ENCODE data around the gene NDUFB6. TPM values are rescaled to one million over a fixed set of nuclear protein-coding genes. Genes with fewer than 3 reads are reported as not detected.

NDUFB6 gene
- total RNA-seq (2012; rRNA removed) (24.2 and 77.2 TPM in 2 replicates), polyA plus RNA-seq (2012; rRNA removed) (51.0 and 55.9 TPM in 2 replicates), Bru-seq, nascent RNA (percentile 75 among the genes with signal in this experiment), BruChase-seq, experiment 1, labeled RNA remaining after a 6-hour chase (percentile 73 among the genes with signal in this experiment), BruChase-seq, experiment 2, labeled RNA remaining after a 2-hour chase (percentile 67 among the genes with signal in this experiment)
- polyA plus RNA-seq (2012; cell fraction: cytosol; rRNA removed) = 36.1 and 36.7 TPM in 2 replicates
- 9.4 and 26.0 TPM in 2 replicates for polyA plus RNA-seq (2012; cell fraction: nucleus; rRNA removed; ENCODE audit: low replicate concordance)
- long read RNA-seq, transcript NDUFB6-203 (4 exons, 1,366 nt) = major isoform, 57 of 70 reads
- long read RNA-seq, partial matches to known transcripts = 3 of 70 reads
- long read RNA-seq, other reads (novel, unspliced or antisense) = 6 of 70 reads

GRCh38 chr9:32572900-32573523 lies at the start of gene NDUFB6:
Gene NDUFB6 (minus strand): TSS chr9:32573159. CDS start chr9:32573060, 99 bp downstream.
- peak; percentile 95 for ATAC-seq (ENCODE audit: low read depth)
- Histone ChIP-seq H3K4me2 (ENCODE audit: low read depth, low read length) (peak within 1 kb of the TSS; percentile 91), H2AK5ac (ENCODE audit: low read depth, low read length) (no peak within 1 kb of the TSS), H2BK15ac (ENCODE audit: low read depth, low read length) (peak within 1 kb of the TSS; percentile 53; the same call in 1 of the 3 replicates), H3K4me3 (ENCODE audit: insufficient read depth, low read depth, low read length) (peak within 1 kb of the TSS; percentile 79), H4K8ac (ENCODE audit: low read depth in 2 of 2, low read length in 2 of 2) (peak within 1 kb of the TSS; percentile 82 to 96), H2BK120ac (ENCODE audit: low read depth, low read length) (peak within 1 kb of the TSS; percentile 36; the same call in 1 of the 2 replicates), H3K4ac (ENCODE audit: low read depth, low read length) (peak within 1 kb of the TSS; percentile 84), H4K5ac (ENCODE audit: low read depth, low read length) (peak within 1 kb of the TSS; percentile 82), H3K79me1 (ENCODE audit: low read depth in 1 of 2, low read length in 2 of 2) (peaks cover 5 to 16% of the 10 kb centered on the region in 2 experiments; a peak in 2 of 4 replicates), H2AFZ (replicated peaks; ENCODE audit: low read length, poor library complexity) (peak within 1 kb of the TSS; percentile 94), H3K9me1 (ENCODE audit: insufficient read depth, low read length) (no peaks in the 10 kb centered on the region), H2BK5ac (ENCODE audit: low read depth, low read length, poor library complexity, severe bottlenecking) (peak within 1 kb of the TSS; percentile 82), H3K27ac (ENCODE audit: insufficient read depth, low read length) (peak within 1 kb of the TSS; percentile 78), H4K91ac (ENCODE audit: insufficient read depth, low read depth, low read length) (peak within 1 kb of the TSS; percentile 91), H3K9me3 (ENCODE audit: control insufficient read depth, insufficient read depth, low read length) (no peaks in the 10 kb centered on the region), H3K4me1 (ENCODE audit: control insufficient read depth, insufficient read depth, low read length) (no peaks in the 10 kb centered on the region), H3K18ac (ENCODE audit: low read depth, low read length) (no peak within 1 kb of the TSS; the same call in none of the 2 replicates), H2AK9ac (replicated peaks; ENCODE audit: low read depth, low read length, poor library complexity) (peak within 1 kb of the TSS; percentile 42), H2BK20ac (ENCODE audit: low read depth, low read length) (no peak within 1 kb of the TSS), H3K27me3 (ENCODE audit: control insufficient read depth, insufficient read depth, low read length) (no peaks in the 10 kb centered on the region), H3K14ac (replicated peaks; ENCODE audit: low read depth, low read length) (peak within 1 kb of the TSS; percentile 94), H3K9ac (ENCODE audit: low read depth, low read length) (peak within 1 kb of the TSS; percentile 91), H3K56ac (ENCODE audit: extremely low read depth, insufficient read depth, low read length) (peak within 1 kb of the TSS; percentile 76), H3K23ac (ENCODE audit: low read depth, low read length) (0 out of 2 replicates have a peak within 1 kb of the TSS, but pooled peaks have one; percentile 46), H3K36me3 (ENCODE audit: control insufficient read depth, insufficient read depth, low read length) (peaks cover 6% of the 10 kb centered on the region; the same call in 1 of the 2 replicates), H4K20me1 (ENCODE audit: insufficient read depth, low read length) (peaks cover 3% of the 10 kb centered on the region; the same call in 1 of the 2 replicates)
- dilution Hi-C loops (cut with HindIII; ENCODE audit: low sequenced_read_pairs, unreplicated experiment) (loop anchor here (25.0 kb wide), 1 partner anchor 136 kb away; no protein-coding TSS in a partner anchor), in situ Hi-C loops (cut with MboI; ENCODE audit: low sequenced_read_pairs) (no loop called here), intact Hi-C loops (cut with micrococcal nuclease) (loop anchor here (1.0 to 5.0 kb wide), 5 partner anchors 21 to 194 kb away; partner anchors contain the start of genes ACO1, RIGI, SMIM27 and TOPORS)
- WGBS, 2 experiments (ENCODE audit: extremely low coverage in 2 of 2, insufficient read length in 1 of 2) = 0% methylated on average over 11 of the region's 36 CpGs; no CpG with 5 or more reads in 1 of the 2 experiments
- DNase-seq = peak; percentile 92
- TF ChIP-seq CEBPB (IDR thresholded peaks at IDR 0.05; ENCODE audit: low read depth, low read length) = peak; percentile 93
- peak; percentile 30; the same call in 1 of the 2 replicates for TF ChIP-seq MAZ (IDR thresholded peaks at IDR 0.05; ENCODE audit: borderline replicate concordance, low read depth, low read length)
- TF ChIP-seq MXI1 (IDR thresholded peaks at IDR 0.05; ENCODE audit: borderline replicate concordance, low read depth, low read length) = no peak
- no TSS peak for BruUV-seq (replicated peaks)
- POLR2A ChIA-PET (ENCODE audit: unreplicated experiment) = no interaction called here
- CTCF ChIA-PET = interaction anchor here (1.1 to 11.5 kb wide), 5 partner anchors 9 to 196 kb away, joined by 4 to 189 read pairs (median 9); partner anchors contain the start of genes RIGI, SMIM27 and TOPORS

Measured in IMR-90 (cell line).